ENCODE measurements around the gene SLC8A3. TPM values are rescaled to one million over a fixed set of nuclear protein-coding genes. Genes with fewer than 3 reads are reported as not detected.
A peak's percentile ranks its signal among the peaks of the same experiment; 100 is the strongest.

SLC8A3 gene
- total RNA-seq, 1 experiment from 2014 or later, result not detected

GRCh38 chr14:70045844-70046535, 142.8 kb downstream of the SLC8A3 start:
- ATAC-seq (peak; percentile 98), DNase-seq (ENCODE audit: low read depth, low spot score) (no peak)
- Histone ChIP-seq H3K4me3 (ENCODE audit: low read depth in 2 of 2, low read length in 2 of 2) (no peak overlapping the region), H3K27ac (ENCODE audit: low read length) (no peak overlapping the region), H3K4me1 (ENCODE audit: control insufficient read depth, insufficient read depth, low read length) (no peaks in the 10 kb centered on the region), H3K27me3 (ENCODE audit: control insufficient read depth, insufficient read depth, low read length) (peaks cover 2% of the 10 kb centered on the region), H3K36me3 (ENCODE audit: control insufficient read depth, insufficient read depth, low read length) (no peaks in the 10 kb centered on the region), H3K9me3 (ENCODE audit: control insufficient read depth, insufficient read depth, low read depth, low read length) (no peaks in the 10 kb centered on the region)
- intact Hi-C loops (cut with micrococcal nuclease; ENCODE audit: unreplicated experiment) (loop anchor here (1.0 kb wide), 1 partner anchor 271 kb away; no protein-coding TSS in a partner anchor), in situ Hi-C loops (cut with HindIII; ENCODE audit: low pct_unique_long_range_greater_than_20kb, low sequenced_read_pairs) (no loop called here)
- BruUV-seq (replicated peaks), result no TSS peak
- CTCF ChIA-PET, result no interaction called here
- TF ChIP-seq SIN3A (IDR thresholded peaks at IDR 0.05; ENCODE audit: borderline replicate concordance, insufficient read depth, low read depth, low read length) (no peak), REST (IDR thresholded peaks at IDR 0.05; ENCODE audit: insufficient read depth in 1 of 2, low read depth in 2 of 2, low read length in 1 of 2) (no peak), TCF7L2 (IDR thresholded peaks at IDR 0.05; ENCODE audit: low read depth, low read length) (no peak), POLR2AphosphoS5 (IDR thresholded peaks at IDR 0.05; ENCODE audit: low read depth, low read length) (no peak), CTCF (IDR thresholded peaks at IDR 0.05) (peak; percentile 85)
- POLR2A ChIA-PET, result no interaction called here

GRCh38 chr14:70045310-70045709, 143.4 kb downstream of the SLC8A3 start:
- DNase-seq (ENCODE audit: low read depth, low spot score) (no peak), ATAC-seq (no peak)
- BruUV-seq (replicated peaks), result no TSS peak
- intact Hi-C loops (cut with micrococcal nuclease; ENCODE audit: unreplicated experiment), result no loop called here
- CTCF ChIA-PET, result no interaction called here
- H3K9me3 ChIP-seq (ENCODE audit: control insufficient read depth, insufficient read depth, low read depth, low read length), result no peaks in the 10 kb centered on the region
- no peaks in the 10 kb centered on the region for H3K36me3 ChIP-seq (ENCODE audit: control insufficient read depth, insufficient read depth, low read length)
- POLR2A ChIA-PET, result no interaction called here
- H3K27ac ChIP-seq (ENCODE audit: low read length), result no peak overlapping the region
- H3K4me1 ChIP-seq (ENCODE audit: control insufficient read depth, insufficient read depth, low read length), result no peaks in the 10 kb centered on the region
- H3K4me3 ChIP-seq (ENCODE audit: low read depth in 2 of 2, low read length in 2 of 2), result no peak overlapping the region
- peaks cover 4% of the 10 kb centered on the region for H3K27me3 ChIP-seq (ENCODE audit: control insufficient read depth, insufficient read depth, low read length)
- in situ Hi-C loops (cut with HindIII; ENCODE audit: low pct_unique_long_range_greater_than_20kb, low sequenced_read_pairs), result no loop called here
- no peak for TF ChIP-seq TCF7L2 (IDR thresholded peaks at IDR 0.05; ENCODE audit: low read depth, low read length)
- TF ChIP-seq CTCF (IDR thresholded peaks at IDR 0.05), result no peak
- TF ChIP-seq SIN3A (IDR thresholded peaks at IDR 0.05; ENCODE audit: borderline replicate concordance, insufficient read depth, low read depth, low read length), result no peak
- TF ChIP-seq REST (IDR thresholded peaks at IDR 0.05; ENCODE audit: insufficient read depth in 1 of 2, low read depth in 2 of 2, low read length in 1 of 2), result no peak
- TF ChIP-seq POLR2AphosphoS5 (IDR thresholded peaks at IDR 0.05; ENCODE audit: low read depth, low read length), result no peak
